MCF 10A (cell line): ENCODE measurements around the gene PLA2G3. TPM values are rescaled to one million over a fixed set of nuclear protein-coding genes. Genes with fewer than 3 reads are reported as not detected.

ENCODE experiments used
- BruUV-seq: library from RNA; stranded (reverse); fragments of 400-500 nt; replicated peaks from 2 replicates; lab custom pipeline; 2021; lab: Mats Ljungman, UMichigan
- CTCF ChIA-PET: fragments of 300-600 bp; sonication (Branson Sonifier 250); formaldehyde crosslinking; extraction: SDS; loops from one replicate; lab custom pipeline; 2021; ENCODE audit warnings: antibody characterized with exemption, inconsistent platforms; lab: Yijun Ruan, JAX
- POLR2A ChIA-PET: fragments of 300-600, 350-650 bp; sonication (Branson Sonifier 250); formaldehyde crosslinking; extraction: SDS; loops from one replicate; lab custom pipeline; 2020; ENCODE audit warnings: antibody characterized with exemption, inconsistent platforms; lab: Yijun Ruan, JAX
- DNase-seq: peaks from one replicate; pipeline ENCODE4 v3.0.0-alpha.2; 2018; ENCODE audit not compliant: unreplicated experiment
- H3K27ac Mint-ChIP-seq: one replicate; pipeline ENCODE4 v1.8.0; 2022; ENCODE audit warnings: mild to moderate bottlenecking, low read depth, mixed read lengths; ENCODE audit not compliant: unreplicated experiment
- H3K27me3 Mint-ChIP-seq: one replicate; pipeline ENCODE4 v1.8.0; 2022; ENCODE audit warnings: mixed read lengths; ENCODE audit not compliant: insufficient read depth, unreplicated experiment
- H3K36me3 Mint-ChIP-seq: one replicate; pipeline ENCODE4 v1.8.0; 2022; ENCODE audit warnings: mild to moderate bottlenecking, moderate library complexity, mixed read lengths; ENCODE audit not compliant: insufficient read depth, unreplicated experiment
- H3K4me1 Mint-ChIP-seq: one replicate; pipeline ENCODE4 v1.8.0; 2022; ENCODE audit warnings: mixed read lengths; ENCODE audit not compliant: insufficient read depth, unreplicated experiment
- H3K4me3 Mint-ChIP-seq: one replicate; pipeline ENCODE4 v1.8.0; 2022; ENCODE audit warnings: mild to moderate bottlenecking, moderate library complexity, mixed read lengths; ENCODE audit not compliant: unreplicated experiment
- H3K9me3 Mint-ChIP-seq: one replicate; pipeline ENCODE4 v1.8.0; 2022; ENCODE audit warnings: mixed read lengths; ENCODE audit not compliant: unreplicated experiment
- intact Hi-C: fragments of 100-400 bp; cut with micrococcal nuclease; formaldehyde crosslinking; loops from 2 replicates; pipeline ENCODE4 v1.14.1; 2022
- microRNA-seq: library from miRNA; unstranded; fragments of <30 nt; microRNA quantifications from one replicate; pipeline ENCODE4 v1.2.0, GENCODE V29; 2022
- total RNA-seq: library from RNA; stranded (reverse); gene quantifications from 2 replicates; pipeline ENCODE4 v1.2.3, GENCODE V29; 2022
- TF ChIP-seq, protein P1 (sequence below): fragments of 200-600 bp; IDR thresholded peaks from one replicate; pipeline ENCODE4 v1.8.0; 2022; ENCODE audit warnings: antibody characterized with exemption, mild to moderate bottlenecking; ENCODE audit not compliant: unreplicated experiment

The PLA2G3 gene
- total RNA-seq, 1 experiment from 2014 or later: not detected

GRCh38 chr22:31084811-31085492, 55.4 kb downstream of the PLA2G3 start:
- POLR2A ChIA-PET: interaction anchor here (0.6 to 7.7 kb wide), 17 partner anchors 9 to 229 kb away, joined by 3 to 99 read pairs (median 4); partner anchors contain the start of genes MORC2, SELENOM and TUG1
- TF ChIP-seq, protein P1, sequence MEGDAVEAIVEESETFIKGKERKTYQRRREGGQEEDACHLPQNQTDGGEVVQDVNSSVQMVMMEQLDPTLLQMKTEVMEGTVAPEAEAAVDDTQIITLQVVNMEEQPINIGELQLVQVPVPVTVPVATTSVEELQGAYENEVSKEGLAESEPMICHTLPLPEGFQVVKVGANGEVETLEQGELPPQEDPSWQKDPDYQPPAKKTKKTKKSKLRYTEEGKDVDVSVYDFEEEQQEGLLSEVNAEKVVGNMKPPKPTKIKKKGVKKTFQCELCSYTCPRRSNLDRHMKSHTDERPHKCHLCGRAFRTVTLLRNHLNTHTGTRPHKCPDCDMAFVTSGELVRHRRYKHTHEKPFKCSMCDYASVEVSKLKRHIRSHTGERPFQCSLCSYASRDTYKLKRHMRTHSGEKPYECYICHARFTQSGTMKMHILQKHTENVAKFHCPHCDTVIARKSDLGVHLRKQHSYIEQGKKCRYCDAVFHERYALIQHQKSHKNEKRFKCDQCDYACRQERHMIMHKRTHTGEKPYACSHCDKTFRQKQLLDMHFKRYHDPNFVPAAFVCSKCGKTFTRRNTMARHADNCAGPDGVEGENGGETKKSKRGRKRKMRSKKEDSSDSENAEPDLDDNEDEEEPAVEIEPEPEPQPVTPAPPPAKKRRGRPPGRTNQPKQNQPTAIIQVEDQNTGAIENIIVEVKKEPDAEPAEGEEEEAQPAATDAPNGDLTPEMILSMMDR: peak; percentile 84
- Mint-ChIP-seq H3K27me3 (no peaks in the 10 kb centered on the region), H3K27ac (peak overlapping the region; percentile 93), H3K36me3 (peaks cover 5% of the 10 kb centered on the region), H3K4me3 (peak overlapping the region; percentile 79), H3K4me1 (peaks cover 28% of the 10 kb centered on the region), H3K9me3 (no peaks in the 10 kb centered on the region)
- no TSS peak for BruUV-seq
- CTCF ChIA-PET: interaction anchor here (0.6 to 4.4 kb wide), 25 partner anchors 11 to 405 kb away, joined by 3 to 28 read pairs (median 4); partner anchors contain the start of gene MORC2
- intact Hi-C loops: loop anchor here (1.0 to 2.0 kb wide), 3 partner anchors 116 to 322 kb away; partner anchors contain the start of gene TUG1
- DNase-seq: peak; percentile 71

Small RNA genes within 50 kb of the gene (microRNA-seq; reads per million reads assigned to microRNA genes)
- gene MIR3928: 15.2 reads per million, percentile 54 among the genes with 10 or more reads in this experiment

Other genes starting within 250 kb of the PLA2G3 start
- gene MORC2, start 171.7 kb downstream of the PLA2G3 start, total RNA-seq: 35.7 and 36.1 TPM in 2 replicates
- 85.5 and 99.0 TPM in 2 replicates for gene TUG1, start 171.2 kb downstream of the PLA2G3 start, total RNA-seq
- 69.5 and 80.2 TPM in 2 replicates for gene SMTN, start 59.2 kb downstream of the PLA2G3 start, total RNA-seq
- gene SELENOM, start 32.9 kb downstream of the PLA2G3 start, total RNA-seq: 44.9 and 88.7 TPM in 2 replicates
- gene INPP5J, start 17.5 kb downstream of the PLA2G3 start, total RNA-seq: 0.61 and 0.66 TPM in 2 replicates
- 34.6 and 44.8 TPM in 2 replicates for gene RNF185, start 19.7 kb upstream of the PLA2G3 start, total RNA-seq
- gene LIMK2, start 71.8 kb upstream of the PLA2G3 start, total RNA-seq: 74.4 and 126 TPM in 2 replicates
- gene PIK3IP1, start 152.0 kb upstream of the PLA2G3 start, total RNA-seq: 0.25 and 0.93 TPM in 2 replicates
- gene PATZ1, start 205.8 kb upstream of the PLA2G3 start, total RNA-seq: 16.0 and 19.2 TPM in 2 replicates